GM10266 (cell line): ENCODE results near the gene TM7SF2.

ENCODE experiments used
- DNase-seq: peaks from one replicate; pipeline ENCODE4 v3.0.0; 2012; ENCODE audit errors: extremely low spot score
- TF ChIP-seq, protein P1 (sequence below): IDR thresholded peaks from 2 replicates; pipeline ENCODE4 v1.5.1; 2012; ENCODE audit warnings: mild to moderate bottlenecking, low read depth; ENCODE audit not compliant: control insufficient read depth, insufficient read depth; ENCODE audit errors: missing control alignments

Gene TM7SF2

DNA sequence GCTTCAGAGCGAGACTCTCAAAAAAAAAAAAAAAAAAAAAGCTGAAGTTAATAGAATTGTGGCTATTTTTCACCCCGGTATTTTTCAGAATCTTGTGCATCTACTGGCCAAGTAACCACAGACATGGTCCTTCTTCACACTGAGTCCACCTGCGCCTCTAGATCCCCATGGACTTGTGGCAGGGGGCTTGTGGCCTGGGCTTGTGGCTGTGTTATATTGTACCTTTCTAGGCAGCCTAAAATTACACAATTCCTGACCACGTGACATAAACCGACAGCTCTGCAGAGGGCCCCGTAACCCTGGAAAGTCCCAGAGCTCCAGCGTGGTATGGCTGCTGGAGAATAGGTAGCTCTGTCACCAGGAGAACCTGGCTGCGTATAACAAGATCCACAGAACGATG, 42.5 kb upstream of the TM7SF2 start:
- DNase-seq = no peak
- TF ChIP-seq, protein P1, sequence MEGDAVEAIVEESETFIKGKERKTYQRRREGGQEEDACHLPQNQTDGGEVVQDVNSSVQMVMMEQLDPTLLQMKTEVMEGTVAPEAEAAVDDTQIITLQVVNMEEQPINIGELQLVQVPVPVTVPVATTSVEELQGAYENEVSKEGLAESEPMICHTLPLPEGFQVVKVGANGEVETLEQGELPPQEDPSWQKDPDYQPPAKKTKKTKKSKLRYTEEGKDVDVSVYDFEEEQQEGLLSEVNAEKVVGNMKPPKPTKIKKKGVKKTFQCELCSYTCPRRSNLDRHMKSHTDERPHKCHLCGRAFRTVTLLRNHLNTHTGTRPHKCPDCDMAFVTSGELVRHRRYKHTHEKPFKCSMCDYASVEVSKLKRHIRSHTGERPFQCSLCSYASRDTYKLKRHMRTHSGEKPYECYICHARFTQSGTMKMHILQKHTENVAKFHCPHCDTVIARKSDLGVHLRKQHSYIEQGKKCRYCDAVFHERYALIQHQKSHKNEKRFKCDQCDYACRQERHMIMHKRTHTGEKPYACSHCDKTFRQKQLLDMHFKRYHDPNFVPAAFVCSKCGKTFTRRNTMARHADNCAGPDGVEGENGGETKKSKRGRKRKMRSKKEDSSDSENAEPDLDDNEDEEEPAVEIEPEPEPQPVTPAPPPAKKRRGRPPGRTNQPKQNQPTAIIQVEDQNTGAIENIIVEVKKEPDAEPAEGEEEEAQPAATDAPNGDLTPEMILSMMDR = no peak

DNA sequence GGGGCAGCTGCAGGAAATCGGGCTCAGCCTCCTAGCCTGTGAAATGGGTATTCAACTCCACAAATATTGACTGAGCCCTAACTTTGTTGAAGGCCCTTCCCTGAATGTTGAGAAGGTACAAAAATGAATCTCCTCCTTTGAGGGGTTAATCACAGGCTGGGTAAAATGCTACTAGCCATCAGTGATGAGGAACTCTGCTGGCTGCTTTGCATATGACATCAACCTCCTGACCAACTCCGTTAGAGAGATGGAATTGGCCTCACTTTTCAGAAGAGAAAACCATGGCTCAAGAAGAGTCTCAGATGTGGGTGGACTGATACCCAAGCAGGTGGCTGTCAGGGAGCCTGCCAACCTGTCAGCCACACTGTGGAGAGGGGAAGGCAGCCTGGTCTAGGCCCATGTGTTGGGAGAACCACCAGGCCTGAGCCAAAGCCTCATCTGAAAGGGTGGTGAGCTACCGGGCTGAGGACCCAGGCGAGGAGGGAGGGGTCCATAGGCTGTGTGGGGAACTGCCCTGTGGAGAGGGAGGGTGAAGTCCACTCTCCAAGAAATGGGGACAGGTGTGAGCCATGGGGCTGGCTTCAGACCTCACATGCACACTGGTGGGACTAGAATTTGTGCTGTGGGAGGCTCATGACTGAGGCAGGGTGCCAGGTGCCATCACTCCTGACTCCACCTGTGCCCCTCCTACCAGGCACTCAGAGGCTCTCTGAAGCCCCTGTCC, 39.6 kb upstream of the TM7SF2 start:
- peak; percentile 52 for DNase-seq
- TF ChIP-seq, protein P1 = no peak

DNA sequence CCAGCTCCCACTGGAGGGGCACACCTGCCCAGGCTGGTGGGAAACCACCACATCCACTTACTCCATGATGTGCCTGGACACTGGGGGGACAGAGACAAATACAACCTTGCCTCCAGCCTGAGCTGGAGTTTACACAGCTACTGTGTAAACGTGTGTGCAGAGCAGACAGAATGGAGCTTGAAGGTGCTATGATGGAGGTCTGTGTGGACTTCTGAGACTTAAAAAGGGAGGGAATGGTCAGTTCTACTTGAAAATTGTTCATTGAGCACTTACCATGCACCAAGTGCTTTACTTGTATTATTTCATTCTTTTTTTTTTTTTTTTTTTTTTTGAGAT, 39.1 kb upstream of the TM7SF2 start:
- TF ChIP-seq, protein P1 = no peak

DNA sequence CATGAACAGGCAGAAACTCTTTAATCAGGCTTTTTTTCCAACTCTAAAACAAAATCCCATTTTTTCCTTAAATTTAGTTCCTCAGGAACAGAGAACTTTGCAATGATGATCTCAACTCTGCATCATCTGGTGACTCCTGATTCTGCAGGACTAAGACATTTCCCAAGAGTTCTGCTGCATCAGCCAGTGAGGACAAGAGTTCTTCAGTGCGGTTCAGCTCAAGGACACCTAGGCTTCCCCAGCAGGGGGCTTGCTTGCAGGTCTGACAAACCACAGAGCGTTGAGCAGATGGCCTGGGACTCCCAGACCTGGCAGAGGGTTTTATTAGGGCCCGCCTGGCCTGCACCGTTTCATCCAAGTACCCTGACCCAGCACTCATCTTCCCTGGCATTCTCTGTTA, 34.2 kb upstream of the TM7SF2 start:
- DNase-seq = no peak
- TF ChIP-seq, protein P1 = no peak

More for the DNA sequence above, 39.1 kb upstream of the TM7SF2 start:
- no peak for DNase-seq

DNA sequence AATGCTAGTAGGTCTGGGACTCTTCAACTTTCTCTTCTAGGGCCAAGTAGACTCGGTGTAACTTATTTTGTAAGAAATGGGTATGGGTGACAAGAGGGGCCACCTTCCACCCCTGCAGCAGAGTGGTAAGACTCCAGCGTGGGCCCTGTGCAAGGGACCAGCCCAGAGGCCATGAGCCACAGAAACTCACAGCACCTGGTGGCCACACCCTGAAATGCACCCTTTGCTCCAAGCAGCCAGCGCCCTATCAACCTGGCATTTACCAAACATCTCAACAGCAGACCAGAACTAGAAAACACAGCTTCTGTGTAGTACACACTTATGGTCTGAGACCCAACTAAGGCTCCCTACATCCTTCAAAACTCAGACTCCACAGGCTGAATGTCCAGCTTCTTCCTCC, 33.5 kb upstream of the TM7SF2 start:
- TF ChIP-seq, protein P1 = peak; percentile 64
- DNase-seq = peak; percentile 63

DNA sequence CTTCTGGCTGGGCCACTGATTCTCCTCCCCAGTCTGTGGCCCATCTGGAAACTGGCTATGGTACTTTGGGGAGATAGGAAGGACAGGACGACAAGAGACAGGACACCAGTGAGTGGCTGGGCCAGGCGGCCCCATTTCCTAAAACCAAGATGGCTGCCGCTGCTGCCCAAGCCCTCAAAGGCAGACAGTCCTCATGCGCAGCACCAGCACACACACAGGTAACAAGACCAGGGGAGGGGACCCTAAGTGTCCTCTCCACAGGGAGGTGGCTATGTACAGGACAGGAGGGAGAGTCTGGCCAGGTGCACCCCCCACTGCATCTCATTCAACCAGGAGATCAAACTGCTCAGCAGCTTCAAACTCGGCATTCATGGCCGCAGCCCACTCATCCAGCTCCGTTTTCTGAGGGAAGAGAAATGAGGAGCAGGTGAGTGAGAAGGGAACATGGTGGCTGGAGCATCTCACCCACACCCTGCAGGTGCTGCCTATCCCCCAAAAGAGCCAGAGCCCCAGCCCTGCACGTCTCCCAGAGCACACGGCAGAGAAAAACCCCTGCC, 32.8 kb upstream of the TM7SF2 start:
- no peak for DNase-seq

More for the DNA sequence above, 32.8 kb upstream of the TM7SF2 start:
- TF ChIP-seq, protein P1 = no peak
